ENCODE results near the gene POU2F1. TPM values are rescaled to one million over a fixed set of nuclear protein-coding genes. Genes with fewer than 3 reads are reported as not detected.

The POU2F1 gene
- polyA plus RNA-seq, 1 donor (not counting 4 experiments of a cell fraction or from before 2014, with no cell fraction given): 3.2 TPM

- no peak for FAIRE-seq
- dilution Hi-C loops (cut with MboI; ENCODE audit: extremely low pct_ligation_motif_present, low sequenced_read_pairs): no loop called here
- H2AFZ ChIP-seq (ENCODE audit: control insufficient read depth, low read length): no peak overlapping the region
Measured at GRCh38 chr1:167344112-167344511, 123.4 kb downstream of the POU2F1 start.

GRCh38 chr1:167344615-167345385 lies 124.1 kb downstream of the POU2F1 start:
- Histone ChIP-seq H3K27me3 (ENCODE audit: control insufficient read depth, extremely low read depth, insufficient read depth, low read length) (no peaks in the 10 kb centered on the region), H3K4me3 (ENCODE audit: control insufficient read depth in 2 of 3, extremely low read depth in 1 of 3, insufficient read depth in 2 of 3, low read depth in 1 of 3, low read length in 3 of 3) (no peak overlapping the region), H3K9ac (ENCODE audit: control insufficient read depth, extremely low read depth, insufficient read depth, low read length) (no peak overlapping the region), H3K27ac (ENCODE audit: control insufficient read depth, insufficient read depth, low read length) (no peak overlapping the region), H4K20me1 (ENCODE audit: control insufficient read depth, extremely low read depth, insufficient read depth, low read length) (no peaks in the 10 kb centered on the region), H3K36me3 (ENCODE audit: control insufficient read depth in 2 of 2, extremely low read depth in 1 of 2, insufficient read depth in 2 of 2, low read length in 2 of 2) (no peaks in the 10 kb centered on the region), H3K4me1 (ENCODE audit: control insufficient read depth, extremely low read depth, insufficient read depth, low read length) (no peaks in the 10 kb centered on the region), H3K9me1 (ENCODE audit: control insufficient read depth, extremely low read depth, insufficient read depth, low read length) (no peaks in the 10 kb centered on the region), H2AFZ (ENCODE audit: control insufficient read depth, low read length) (no peak overlapping the region), H3K4me2 (ENCODE audit: control insufficient read depth, extremely low read depth, insufficient read depth, low read depth, low read length) (no peak overlapping the region), H3K79me2 (ENCODE audit: control insufficient read depth, insufficient read depth, low read length) (no peaks in the 10 kb centered on the region), H3K9me3 (ENCODE audit: control insufficient read depth, low read depth, low read length) (no peaks in the 10 kb centered on the region)
- TF ChIP-seq CTCF (optimal IDR thresholded peaks at IDR 0.05 in 1 of 3, IDR thresholded peaks at IDR 0.05 in 1 of 3, conservative IDR thresholded peaks at IDR 0.05 in 1 of 3; ENCODE audit: extremely low read depth in 1 of 3, insufficient read depth in 2 of 3, low read length in 3 of 3) (no peak), EZH2 (IDR thresholded peaks at IDR 0.05; ENCODE audit: low read length) (no peak)
- dilution Hi-C loops (cut with MboI; ENCODE audit: extremely low pct_ligation_motif_present, low sequenced_read_pairs): no loop called here
- DNase-seq (ENCODE audit: low read depth, low spot score): no peak
- FAIRE-seq: no peak

More at GRCh38 chr1:167344112-167344511, 123.4 kb downstream of the POU2F1 start:
- Histone ChIP-seq H3K27ac (ENCODE audit: control insufficient read depth, insufficient read depth, low read length) (no peak overlapping the region), H3K9me1 (ENCODE audit: control insufficient read depth, extremely low read depth, insufficient read depth, low read length) (no peaks in the 10 kb centered on the region), H3K4me2 (ENCODE audit: control insufficient read depth, extremely low read depth, insufficient read depth, low read depth, low read length) (no peak overlapping the region), H3K27me3 (ENCODE audit: control insufficient read depth, extremely low read depth, insufficient read depth, low read length) (no peaks in the 10 kb centered on the region), H3K79me2 (ENCODE audit: control insufficient read depth, insufficient read depth, low read length) (no peaks in the 10 kb centered on the region), H3K9me3 (ENCODE audit: control insufficient read depth, low read depth, low read length) (no peaks in the 10 kb centered on the region), H3K9ac (ENCODE audit: control insufficient read depth, extremely low read depth, insufficient read depth, low read length) (no peak overlapping the region), H3K36me3 (ENCODE audit: control insufficient read depth in 2 of 2, extremely low read depth in 1 of 2, insufficient read depth in 2 of 2, low read length in 2 of 2) (no peaks in the 10 kb centered on the region), H4K20me1 (ENCODE audit: control insufficient read depth, extremely low read depth, insufficient read depth, low read length) (no peaks in the 10 kb centered on the region), H3K4me1 (ENCODE audit: control insufficient read depth, extremely low read depth, insufficient read depth, low read length) (no peaks in the 10 kb centered on the region), H3K4me3 (ENCODE audit: control insufficient read depth in 2 of 3, extremely low read depth in 1 of 3, insufficient read depth in 2 of 3, low read depth in 1 of 3, low read length in 3 of 3) (no peak overlapping the region)
- DNase-seq (ENCODE audit: low read depth, low spot score): no peak
- TF ChIP-seq EZH2 (IDR thresholded peaks at IDR 0.05; ENCODE audit: low read length) (no peak), CTCF (optimal IDR thresholded peaks at IDR 0.05 in 1 of 3, IDR thresholded peaks at IDR 0.05 in 1 of 3, conservative IDR thresholded peaks at IDR 0.05 in 1 of 3; ENCODE audit: extremely low read depth in 1 of 3, insufficient read depth in 2 of 3, low read length in 3 of 3) (no peak)
